GM20000 (cell line): ENCODE results near the gene GRK1.

Source experiments
- DNase-seq: peaks from one replicate; pipeline ENCODE4 v3.0.0; 2012; ENCODE audit warnings: low spot score
- CTCF ChIP-seq: IDR thresholded peaks from 2 replicates; pipeline ENCODE4 v1.5.1; 2012; ENCODE audit warnings: mild to moderate bottlenecking, control low read depth; ENCODE audit errors: extremely low read depth, missing control alignments

GRK1 gene

GRCh38 chr13:113783966-113784644, 117.1 kb downstream of the GRK1 start:
- DNase-seq: no peak
- TF ChIP-seq CTCF: no peak

GRCh38 chr13:113784645-113785024, 117.6 kb downstream of the GRK1 start:
- no peak for DNase-seq
- TF ChIP-seq CTCF: no peak

GRCh38 chr13:113785051-113786010, 118.3 kb downstream of the GRK1 start:
- no peak for TF ChIP-seq CTCF
- DNase-seq: no peak

- DNase-seq: no peak
- no peak for TF ChIP-seq CTCF
Observed at GRCh38 chr13:113786262-113786841, 119.3 kb downstream of the GRK1 start.
